ENCODE results near the gene ADGRG3.

DNA sequence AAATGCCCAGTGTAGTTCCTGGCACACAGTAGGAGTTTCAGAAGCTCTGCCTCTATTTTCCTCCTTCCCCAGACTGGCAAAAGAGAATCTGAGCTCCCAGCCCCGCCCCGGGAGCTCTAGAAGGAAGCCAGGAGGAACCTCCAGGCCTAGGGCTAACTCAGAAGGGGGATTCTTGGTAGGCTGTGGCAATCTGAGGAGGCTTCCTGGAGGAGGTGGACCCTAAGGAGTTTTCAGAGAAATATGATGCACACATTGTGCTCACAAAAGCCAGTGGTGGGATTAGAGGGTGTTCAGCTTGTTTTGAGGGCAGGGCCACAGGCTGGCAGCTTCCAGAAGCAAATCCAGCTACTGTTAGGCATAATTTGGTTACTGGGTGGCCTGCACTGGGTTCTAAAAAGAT is 29.7 kb upstream of the ADGRG3 start:
- TF ChIP-seq CTCF (IDR thresholded peaks at IDR 0.05) (no peak), POLR2A (IDR thresholded peaks at IDR 0.05; ENCODE audit: low read depth) (no peak), EP300 (IDR thresholded peaks at IDR 0.05) (no peak)
